IPS DF 19.7 (cell line): ENCODE data around the gene UBLCP1.

Experiments
- DNase-seq: peaks from one replicate; pipeline ENCODE4 v3.0.0-alpha.2; 2013; ENCODE audit warnings: low read depth, low spot score

The UBLCP1 gene

GRCh38 chr5:159313197-159313596 lies 50.1 kb downstream of the UBLCP1 start:
- no peak for DNase-seq

DNA sequence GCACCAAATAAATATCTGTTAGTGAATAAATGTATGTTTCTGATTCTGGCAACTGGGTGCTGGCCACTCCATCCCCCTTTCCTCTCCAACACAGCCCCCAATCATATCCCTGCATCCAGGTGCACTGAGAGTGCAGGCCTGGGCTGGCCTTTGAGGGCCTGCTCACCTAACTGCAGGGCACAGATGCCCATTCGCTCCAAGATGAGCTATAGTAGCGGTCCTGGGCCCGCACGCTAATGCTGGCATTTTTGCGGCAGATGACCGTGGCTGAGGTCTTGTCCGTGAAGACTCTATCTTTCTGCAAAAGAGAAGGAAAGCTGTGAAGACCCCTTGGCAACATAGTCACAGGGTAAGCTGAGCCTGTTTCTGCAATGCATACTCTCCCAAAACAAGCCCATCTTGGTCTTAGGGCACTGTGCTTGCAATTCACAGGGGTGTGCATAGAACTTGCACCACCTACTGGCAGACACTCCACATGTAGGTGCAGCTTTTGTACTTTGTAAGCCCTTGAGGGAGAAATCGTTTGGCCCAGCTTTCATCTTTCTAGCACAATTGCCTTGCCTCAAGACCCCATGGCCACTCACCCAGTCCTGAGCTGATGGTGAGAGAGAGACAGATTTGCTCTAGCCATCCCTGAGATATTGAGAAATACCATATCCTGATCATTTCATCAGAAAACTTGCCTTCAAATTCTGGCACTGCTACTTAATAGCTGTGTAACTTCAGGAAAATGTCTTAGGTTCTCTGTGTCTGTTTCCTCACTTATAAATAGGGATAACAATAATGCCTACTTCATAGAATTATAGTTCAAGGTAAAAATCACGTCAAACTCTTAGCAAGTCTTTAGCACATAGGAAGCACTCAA lies 53.7 kb downstream of the UBLCP1 start:
- DNase-seq = peak; percentile 50

DNA sequence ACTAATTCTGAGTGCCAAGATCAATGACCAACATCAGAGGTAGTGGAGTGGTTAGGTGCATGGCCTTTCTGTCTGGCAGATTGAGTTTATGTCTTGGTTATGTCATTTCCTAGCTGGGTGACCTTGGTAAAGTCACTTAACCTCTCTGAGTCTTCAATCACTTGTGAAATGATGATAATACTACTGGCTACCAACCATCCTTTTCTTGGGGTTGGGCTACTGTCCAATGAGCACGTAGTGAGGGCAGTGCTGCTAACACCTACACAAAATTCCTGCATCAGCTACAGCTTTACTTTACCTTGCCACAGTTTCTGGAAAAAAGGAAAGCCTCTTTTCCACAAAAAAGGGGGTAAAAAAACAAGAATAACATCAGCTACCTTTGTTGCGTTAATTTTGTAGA lies 54.8 kb downstream of the UBLCP1 start:
- DNase-seq = no peak

DNA sequence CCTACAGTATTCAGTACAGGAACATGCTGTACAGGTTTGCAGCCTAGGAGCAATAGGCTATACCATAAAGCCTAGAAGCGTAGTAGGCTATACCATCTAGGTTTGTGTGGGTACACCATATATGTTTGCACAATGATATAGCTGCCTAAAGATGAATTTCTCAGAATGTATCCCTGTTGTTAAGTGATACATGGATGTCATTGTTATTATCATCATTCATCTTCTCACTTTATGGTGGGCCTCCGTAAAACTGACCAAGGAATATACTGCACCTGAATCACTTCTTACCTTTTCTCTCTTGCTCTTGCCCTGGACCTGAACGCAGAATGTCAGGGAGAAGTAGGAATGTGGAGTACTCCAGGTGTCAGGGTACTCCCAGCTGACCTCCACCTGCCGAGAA lies 55.4 kb downstream of the UBLCP1 start:
- no peak for DNase-seq

DNA sequence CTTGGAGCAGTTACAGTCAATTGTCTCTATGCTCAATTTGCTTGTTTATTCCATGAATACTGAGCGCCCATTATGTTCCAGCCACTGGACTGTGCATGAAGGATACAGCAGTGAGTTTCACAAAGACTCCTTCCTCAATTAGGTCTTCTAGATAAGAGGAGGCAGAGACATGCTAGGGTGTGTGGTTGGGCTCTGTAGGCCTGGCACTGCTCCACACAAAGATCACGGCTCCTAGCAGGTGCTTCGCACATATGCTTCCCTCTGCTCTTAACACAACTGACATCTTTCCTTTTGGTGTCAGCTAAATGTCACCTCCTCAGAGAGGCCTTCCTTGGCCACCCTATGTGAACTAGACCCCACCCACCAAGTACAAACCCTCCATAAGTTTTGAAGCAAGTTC lies 56.3 kb downstream of the UBLCP1 start:
- DNase-seq = no peak

DNA sequence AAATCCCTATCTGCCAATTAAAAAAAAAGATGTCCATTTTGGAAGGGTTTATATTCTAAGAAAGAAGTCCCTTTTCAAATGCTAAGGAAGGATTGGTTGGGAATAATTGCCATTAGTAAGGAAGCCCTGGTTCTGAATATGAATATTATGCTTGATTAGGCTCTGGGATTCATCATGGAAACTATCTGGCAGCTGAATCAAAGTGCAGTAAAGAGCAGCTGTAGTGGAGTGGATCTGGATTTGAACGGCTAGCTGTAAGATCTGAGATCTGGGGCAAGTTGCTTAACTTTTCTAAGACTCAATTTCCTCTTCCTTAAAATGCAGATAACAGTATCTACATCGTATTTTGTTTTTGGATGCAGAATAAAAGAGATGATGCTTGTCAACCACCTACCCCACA lies 56.7 kb downstream of the UBLCP1 start:
- no peak for DNase-seq

DNA sequence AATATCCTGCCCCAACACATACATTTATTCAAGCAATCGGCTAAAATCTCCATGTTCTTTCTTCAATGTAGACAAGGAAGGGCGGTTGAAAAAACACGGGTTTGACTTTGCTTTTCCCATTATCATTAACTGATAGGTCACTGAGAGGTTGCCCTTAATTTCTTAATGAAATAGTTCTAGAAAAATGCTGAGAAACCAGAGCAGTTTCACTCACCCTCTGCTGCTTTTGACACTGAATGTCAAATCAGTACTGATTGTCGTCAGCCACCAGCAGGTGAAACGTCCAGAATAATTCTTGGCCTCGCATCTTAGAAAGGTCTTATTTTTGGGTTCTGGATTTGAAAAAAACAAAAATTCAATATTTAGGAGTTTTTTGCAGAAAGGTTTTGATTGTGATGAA lies 59.1 kb downstream of the UBLCP1 start:
- no peak for DNase-seq

- no peak for DNase-seq
Observed at GRCh38 chr5:159324102-159324755, 61.1 kb downstream of the UBLCP1 start.

GRCh38 chr5:159324986-159325385 lies 61.9 kb downstream of the UBLCP1 start:
- no peak for DNase-seq

DNA sequence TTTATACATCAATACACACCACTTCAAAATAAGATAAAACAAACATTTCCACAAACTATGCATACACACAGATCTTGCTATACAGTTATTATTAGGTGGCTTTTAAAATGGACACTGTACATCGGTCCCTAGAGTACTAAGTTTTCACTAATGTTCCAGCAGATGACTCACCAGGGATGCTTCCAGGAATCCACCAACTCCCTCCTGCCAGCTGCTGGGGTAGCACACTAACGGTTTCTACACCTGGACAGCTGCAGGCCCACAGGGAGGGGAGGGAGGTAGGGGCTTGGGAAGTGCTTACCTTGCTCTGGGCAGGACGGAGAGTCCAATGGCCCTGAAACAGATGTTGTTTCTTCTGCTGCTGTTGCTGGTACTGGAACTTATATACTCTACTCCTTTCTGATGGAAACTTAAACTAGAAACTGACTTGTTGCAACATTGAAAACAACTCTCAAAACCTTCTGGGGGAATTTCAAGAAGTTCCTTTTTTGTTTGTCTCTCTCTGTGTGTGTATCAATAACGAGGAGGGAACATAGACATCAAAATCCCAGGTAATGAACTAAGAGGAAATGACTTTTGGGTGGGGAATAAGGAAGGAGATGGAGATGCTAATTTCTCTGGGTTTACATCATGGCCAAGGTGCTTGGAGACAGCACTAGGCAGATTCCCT lies 67.2 kb downstream of the UBLCP1 start, which contains the start of gene IL12B:
IL12B (minus strand) TSS at position 357 of the 670 bp plus-strand sequence. CDS start 3,705 bp downstream, outside the sequence.
- DNase-seq = no peak

GRCh38 chr5:159331093-159331973 lies 68.2 kb downstream of the UBLCP1 start:
- DNase-seq = no peak

DNA sequence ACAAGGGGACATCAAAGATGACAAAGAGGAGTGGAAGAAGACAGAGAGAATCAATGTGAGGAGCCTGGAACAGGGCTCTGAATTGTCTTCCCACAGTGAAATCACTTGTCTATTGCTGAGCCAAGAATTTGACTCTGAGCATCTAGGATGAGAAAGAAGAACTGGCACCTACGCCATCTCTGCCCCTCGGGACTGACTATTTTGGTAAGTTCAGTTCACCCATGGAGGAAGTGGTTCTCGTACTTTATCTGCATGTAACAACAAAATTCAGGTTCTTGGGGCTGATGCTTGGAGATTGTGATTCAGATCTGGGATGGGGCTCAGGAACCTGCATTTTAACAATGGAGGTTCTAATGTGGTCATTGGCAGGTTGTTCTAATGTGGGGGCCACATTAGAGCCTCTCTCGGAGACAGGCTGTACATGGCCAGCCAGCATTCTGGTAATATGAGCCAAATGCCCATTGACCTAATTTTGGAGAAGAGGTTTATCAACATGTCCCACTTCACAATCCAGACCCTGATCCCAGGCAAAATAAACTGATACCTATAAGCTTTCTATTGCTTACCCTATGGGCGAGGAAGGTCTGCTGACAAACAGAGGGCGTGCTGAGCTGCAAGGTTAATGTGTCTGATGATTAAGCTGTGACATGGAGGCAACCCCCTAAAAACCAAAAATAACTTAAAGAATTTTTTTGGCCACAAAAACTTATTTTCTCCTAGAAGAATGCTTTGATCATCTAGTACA lies 69.9 kb downstream of the UBLCP1 start:
- no peak for DNase-seq

DNA sequence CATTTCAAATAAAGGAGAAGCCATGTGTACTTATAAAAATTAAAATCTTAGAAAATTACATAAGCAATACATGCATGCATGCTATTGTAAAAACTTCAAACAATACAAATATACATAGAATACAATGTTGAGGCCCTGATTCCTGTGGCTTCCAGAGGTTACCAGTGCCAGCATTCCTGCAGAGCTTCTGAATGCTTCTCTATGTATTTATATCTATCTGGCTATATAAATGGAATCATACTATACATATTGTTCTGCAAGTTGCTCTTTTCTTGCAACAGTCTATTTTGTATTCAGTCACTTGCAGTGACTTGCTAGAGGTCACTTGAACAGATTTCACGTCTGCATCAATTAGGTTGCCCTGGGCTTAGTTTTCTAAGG lies 70.4 kb downstream of the UBLCP1 start:
- DNase-seq = no peak
